Motor neuron (in vitro differentiated cells): ENCODE results near the gene LRRC8B. TPM values are rescaled to one million over a fixed set of nuclear protein-coding genes. Genes with fewer than 3 reads are reported as not detected.
A peak's percentile ranks its signal among the peaks of the same experiment; 100 is the strongest.
"Not testable (repeated sequence)": the region's sequence is repeated elsewhere in the genome, so short reads cannot be mapped to it uniquely, and the experiment has no call there.

Source experiments
- ATAC-seq, 8 experiments: fragments of 200-7000 bp; cut with Tn5 transposase; replicated peaks in 6 of 8; 2 replicates each; pipeline ENCODE4 v1.8.0; 2021; ENCODE audit warnings: mild to moderate bottlenecking in 8 of 8, moderate library complexity in 8 of 8
- H3K27ac ChIP-seq, 2 donors: fragments of 250-450 bp; sonication (Bioruptor Pico); 2 replicates each; pipeline ENCODE4 v1.9.0; 2021; ENCODE audit warnings: antibody characterized with exemption in 2 of 2, mild to moderate bottlenecking in 2 of 2, moderate library complexity in 1 of 2
- H3K4me1 ChIP-seq, 2 donors: fragments of 250-450 bp; sonication (Bioruptor Pico); replicated peaks in 1 of 2; 2 replicates each; pipeline ENCODE4 v1.6.1; 2021; ENCODE audit warnings: antibody characterized with exemption in 2 of 2, mild to moderate bottlenecking in 2 of 2, moderate library complexity in 1 of 2
- H3K4me3 ChIP-seq, 5 donors: fragments of 250-450 bp; sonication (Bioruptor Pico); 2 replicates each; pipeline ENCODE4 v1.9.0; 2021; ENCODE audit warnings: antibody characterized with exemption in 5 of 5, mild to moderate bottlenecking in 5 of 5, moderate library complexity in 4 of 5
- WGBS, 10 experiments: fragments of 450-650 bp; shearing (Covaris generic); methylation state at CpG; one replicate each; pipeline ENCODE4 v1.0.0; 2022; 5-methylcytosine and 5-hydroxymethylcytosine counted together
- in situ Hi-C, 9 experiments: fragments of 400-800 bp; cut with MboI; loops; one replicate each; pipeline ENCODE4 v1.15.0; 2021; ENCODE audit warnings: low sequenced_read_pairs in 9 of 9, low pct_unique_long_range_greater_than_20kb in 2 of 9; ENCODE audit not compliant: unreplicated experiment in 9 of 9
- total RNA-seq, 8 experiments: library from RNA; unstranded; fragments of 300-600 nt; gene quantifications; 2 replicates each; pipeline versions ENCODE4 v1.2.3 to v1.2.4, GENCODE V29; 2022

Gene LRRC8B
- total RNA-seq, 8 experiments from 2014 or later = 4.2 to 37.3 (median 16.5) TPM

DNA sequence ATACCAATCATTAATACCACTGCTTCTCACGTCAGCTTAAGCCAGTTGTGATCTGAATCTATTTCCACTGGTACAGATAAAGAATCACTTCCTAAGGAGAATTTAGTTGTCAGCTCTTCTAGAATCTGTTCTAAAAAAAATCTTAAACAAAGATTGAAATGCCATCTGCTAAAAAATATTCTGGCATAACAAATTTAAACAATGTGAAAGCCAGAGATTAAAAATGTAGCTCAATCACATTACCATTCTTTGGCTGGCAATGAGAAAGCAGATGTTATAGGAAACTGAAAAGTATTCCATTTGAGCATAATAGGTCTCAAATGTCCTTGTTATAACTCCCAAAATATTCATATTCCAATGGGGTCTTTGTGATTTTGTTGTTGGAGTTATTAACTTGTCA lies 21.7 kb upstream of the LRRC8B start:
- no peak for ATAC-seq
- no peak overlapping the region for H3K27ac ChIP-seq
- in situ Hi-C loops = loop anchor here in 2 of 9 experiments (25.0 kb wide), 2 partner anchors 109 to 259 kb away; no protein-coding TSS in a partner anchor
- 17 to 100% (median 86%) methylated on average over 1 of the region's 1 CpG; no CpG with 5 or more reads in 5 of the 10 experiments for WGBS, 10 experiments
- no peaks in the 10 kb centered on the region for H3K4me1 ChIP-seq
- H3K4me3 ChIP-seq = no peak overlapping the region

DNA sequence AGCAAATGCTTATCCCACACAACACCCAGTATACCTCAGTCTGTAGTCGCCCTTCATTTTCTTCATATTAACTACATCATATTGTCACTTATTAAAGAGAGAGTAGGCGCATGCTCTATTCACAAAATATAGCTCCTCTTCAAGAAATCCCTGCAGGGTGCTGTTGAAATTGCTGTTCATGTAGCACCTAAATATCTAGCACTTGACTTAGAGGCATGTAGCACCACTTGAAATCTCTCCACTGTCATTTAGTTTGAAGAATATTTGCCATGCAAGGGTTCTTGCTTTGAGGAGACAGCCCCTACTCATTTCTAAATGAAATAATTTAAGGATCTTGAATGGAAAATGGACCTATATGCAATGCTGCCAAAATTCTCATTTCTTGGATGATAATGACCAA lies 20.9 kb upstream of the LRRC8B start:
- no peak for ATAC-seq
- Histone ChIP-seq H3K4me3 (no peak overlapping the region), H3K4me1 (no peaks in the 10 kb centered on the region), H3K27ac (no peak overlapping the region)
- WGBS, 10 experiments = 40 to 100% (median 85%) methylated on average over 1 to 2 of the region's 2 CpGs; no CpG with 5 or more reads in 1 of the 10 experiments
- in situ Hi-C loops = loop anchor here in 2 of 9 experiments (25.0 kb wide), 2 partner anchors 109 to 259 kb away; no protein-coding TSS in a partner anchor

DNA sequence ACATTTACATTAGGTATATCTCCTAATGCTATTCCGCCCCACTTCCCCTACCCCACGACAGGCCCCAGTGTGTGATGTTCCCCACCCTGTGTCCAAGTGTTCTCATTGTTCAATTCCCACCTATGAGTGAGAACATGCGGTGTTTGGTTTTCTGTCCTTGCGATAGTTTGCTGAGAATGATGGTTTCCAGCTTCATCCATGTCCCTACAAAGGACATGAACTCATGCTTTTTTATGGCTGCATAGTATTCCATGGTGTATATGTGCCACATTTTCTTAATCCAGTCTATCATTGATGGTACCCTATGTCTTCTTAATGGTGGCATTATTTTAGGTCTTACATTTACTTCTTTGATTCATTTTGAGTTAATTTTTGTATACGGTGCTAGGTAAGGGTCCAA lies 14.6 kb upstream of the LRRC8B start:
- in situ Hi-C loops = loop anchor here in 2 of 9 experiments (25.0 kb wide), 2 partner anchors 102 to 252 kb away; no protein-coding TSS in a partner anchor
- not testable (repeated sequence) for H3K4me1 ChIP-seq, H3K27ac ChIP-seq, H3K4me3 ChIP-seq, ATAC-seq
- 92 to 100% (median 100%) methylated on average over 1 to 2 of the region's 5 CpGs; no CpG with 5 or more reads in 6 of the 10 experiments for WGBS, 10 experiments

DNA sequence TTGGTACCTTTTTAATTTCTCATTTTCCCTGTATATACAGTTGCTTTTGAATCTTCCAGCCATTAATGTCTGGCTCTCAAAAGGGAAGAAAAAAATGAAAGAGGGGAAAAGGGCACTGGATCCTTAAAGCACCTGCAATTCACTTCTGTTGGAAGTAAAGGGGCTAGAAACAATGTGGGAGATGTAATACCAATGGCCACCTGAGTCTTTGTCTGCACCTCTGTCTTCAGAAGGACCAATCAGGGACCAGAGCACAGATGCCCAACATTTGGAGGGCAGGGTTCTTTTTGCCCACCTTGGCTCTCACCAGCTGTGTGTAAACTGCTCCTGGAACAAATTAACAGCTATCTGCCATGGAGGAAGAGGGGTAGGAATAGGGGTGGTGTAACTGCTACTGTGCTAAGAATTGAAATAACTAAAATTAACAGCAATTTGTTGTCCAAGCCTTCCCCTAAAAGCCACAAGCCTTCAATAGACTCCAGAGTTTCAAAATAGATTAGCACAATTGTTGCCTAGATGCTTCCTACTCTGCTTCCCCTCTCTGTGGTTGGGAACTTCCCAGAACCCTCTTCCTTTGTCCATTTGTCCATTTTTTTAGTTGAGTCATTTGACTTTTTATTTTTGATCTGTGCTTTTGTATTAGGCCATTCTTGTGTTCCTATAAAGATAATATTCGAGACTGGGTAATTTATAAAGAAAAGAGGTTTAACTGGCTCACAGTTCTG lies 11.5 kb upstream of the LRRC8B start:
- H3K27ac ChIP-seq = no peak overlapping the region
- 60 to 100% (median 82%) methylated on average over 1 of the region's 1 CpG; no CpG with 5 or more reads in 6 of the 10 experiments for WGBS, 10 experiments
- in situ Hi-C loops = loop anchor here in 2 of 9 experiments (25.0 kb wide), 2 partner anchors 99 to 249 kb away; no protein-coding TSS in a partner anchor
- no peaks in the 10 kb centered on the region for H3K4me1 ChIP-seq
- ATAC-seq = no peak
- H3K4me3 ChIP-seq = no peak overlapping the region

DNA sequence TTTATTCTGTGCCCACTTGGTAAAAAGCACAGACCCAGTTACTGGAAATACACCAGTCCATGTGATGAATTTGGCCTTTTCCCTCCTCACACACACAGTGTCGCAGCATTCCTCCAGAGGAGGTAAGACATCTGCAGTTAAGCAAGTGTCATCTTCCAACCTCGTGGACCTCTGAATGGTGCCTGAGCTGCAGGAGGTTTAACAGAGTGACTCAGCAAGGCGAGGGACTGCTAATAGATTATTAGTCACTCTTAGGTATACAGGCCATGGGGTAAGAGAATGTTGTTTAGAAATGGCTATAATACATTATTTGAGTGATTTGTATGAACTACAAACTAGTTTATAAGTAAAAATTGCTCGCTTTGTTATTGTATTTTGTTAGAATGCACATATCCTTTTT lies 8.6 kb upstream of the LRRC8B start:
- in situ Hi-C loops = loop anchor here in 2 of 9 experiments (25.0 kb wide), 2 partner anchors 96 to 246 kb away; no protein-coding TSS in a partner anchor
- ATAC-seq = peak in 7 of 8 experiments; percentile 73 to 97 (median 91)
- Histone ChIP-seq H3K4me3 (no peak overlapping the region), H3K27ac (no peak overlapping the region), H3K4me1 (no peaks in the 10 kb centered on the region)
- 25 to 83% (median 67%) methylated on average over 1 to 4 of the region's 4 CpGs for WGBS, 10 experiments

DNA sequence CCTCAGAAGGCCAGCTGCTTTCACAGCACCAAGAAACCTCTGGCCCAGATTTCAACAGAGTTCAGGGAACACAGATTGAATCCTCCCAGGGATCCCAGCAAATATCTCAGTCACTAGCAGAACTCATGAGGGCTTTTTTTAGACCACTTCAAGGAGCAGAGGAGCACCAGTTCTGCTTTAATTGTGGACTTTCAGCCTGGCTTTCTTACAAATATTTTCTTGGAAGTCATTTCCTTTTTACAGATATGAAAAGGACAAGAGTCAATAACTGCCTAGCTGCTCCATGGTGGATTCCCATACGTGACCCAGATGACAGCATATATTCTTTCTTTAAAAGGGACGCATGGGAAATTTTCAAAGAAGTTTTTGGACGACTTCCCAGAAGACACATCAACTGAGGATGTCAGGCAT lies 6.4 kb upstream of the LRRC8B start:
- in situ Hi-C loops = loop anchor here in 2 of 9 experiments (25.0 kb wide), 2 partner anchors 94 to 244 kb away; no protein-coding TSS in a partner anchor
- no peak overlapping the region for H3K27ac ChIP-seq
- no peak for ATAC-seq
- H3K4me1 ChIP-seq = peaks cover 4 to 6% of the 10 kb centered on the region in 2 donors
- no peak overlapping the region for H3K4me3 ChIP-seq
- 32 to 92% (median 69%) methylated on average over 1 to 3 of the region's 3 CpGs; no CpG with 5 or more reads in 2 of the 10 experiments for WGBS, 10 experiments

DNA sequence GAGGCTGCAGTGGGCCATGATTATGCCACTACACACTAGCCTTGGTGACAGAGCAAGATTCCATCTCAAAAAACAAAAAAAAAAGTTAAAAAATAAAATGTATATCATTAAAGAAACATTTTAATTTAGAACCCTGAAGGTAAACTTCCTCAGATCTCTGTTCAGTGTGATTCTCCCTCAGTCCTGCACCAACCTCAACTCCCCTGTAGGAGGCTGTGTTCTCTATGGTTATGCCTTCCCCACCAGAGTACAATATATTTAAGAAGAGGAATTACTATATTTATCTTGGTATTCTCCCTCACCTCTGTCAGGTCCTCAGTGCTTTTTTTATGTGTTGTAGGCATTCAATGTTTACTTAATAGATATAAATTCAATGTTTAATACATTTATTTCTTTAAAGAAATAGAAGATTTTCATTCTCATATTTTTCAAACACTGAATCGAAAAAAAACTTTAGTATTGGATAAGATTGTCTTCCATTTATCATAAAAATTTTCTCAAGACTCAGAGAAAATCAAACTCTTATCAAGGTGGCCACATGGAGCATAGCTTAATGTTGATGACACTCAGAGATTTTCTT lies 4.8 kb upstream of the LRRC8B start:
- Histone ChIP-seq H3K4me3 (no peak overlapping the region), H3K4me1 (peaks cover 6 to 7% of the 10 kb centered on the region in 2 donors), H3K27ac (no peak overlapping the region)
- WGBS, 10 experiments = 50 to 100% (median 90%) methylated on average over 1 of the region's 1 CpG; no CpG with 5 or more reads in 3 of the 10 experiments
- peak in 3 of 8 experiments; percentile 3 to 10 (median 9) for ATAC-seq
- in situ Hi-C loops = loop anchor here in 2 of 9 experiments (25.0 kb wide), 2 partner anchors 92 to 242 kb away; no protein-coding TSS in a partner anchor

DNA sequence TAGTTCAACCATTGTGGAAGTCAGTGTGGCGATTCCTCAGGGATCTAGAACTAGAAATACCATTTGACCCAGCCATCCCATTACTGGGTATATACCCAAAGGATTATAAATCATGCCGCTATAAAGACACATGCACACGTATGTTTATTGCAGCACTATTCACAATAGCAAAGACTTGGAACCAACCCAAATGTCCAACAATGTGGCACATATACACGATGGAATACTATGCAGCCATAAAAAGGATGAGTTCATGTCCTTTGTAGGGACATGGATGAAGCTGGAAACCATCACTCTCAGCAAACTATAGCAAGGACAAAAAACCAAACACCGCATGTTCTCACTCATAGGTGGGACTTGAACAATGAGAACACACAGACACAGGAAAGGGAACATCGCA lies 2.7 kb upstream of the LRRC8B start:
- peaks cover 11 to 13% of the 10 kb centered on the region in 2 donors for H3K4me1 ChIP-seq
- ATAC-seq, H3K27ac ChIP-seq, H3K4me3 ChIP-seq: not testable (repeated sequence)
- in situ Hi-C loops = loop anchor here in 2 of 9 experiments (25.0 kb wide), 2 partner anchors 90 to 240 kb away; no protein-coding TSS in a partner anchor
- 94 to 100% (median 100%) methylated on average over 1 to 2 of the region's 6 CpGs; no CpG with 5 or more reads in 7 of the 10 experiments for WGBS, 10 experiments

DNA sequence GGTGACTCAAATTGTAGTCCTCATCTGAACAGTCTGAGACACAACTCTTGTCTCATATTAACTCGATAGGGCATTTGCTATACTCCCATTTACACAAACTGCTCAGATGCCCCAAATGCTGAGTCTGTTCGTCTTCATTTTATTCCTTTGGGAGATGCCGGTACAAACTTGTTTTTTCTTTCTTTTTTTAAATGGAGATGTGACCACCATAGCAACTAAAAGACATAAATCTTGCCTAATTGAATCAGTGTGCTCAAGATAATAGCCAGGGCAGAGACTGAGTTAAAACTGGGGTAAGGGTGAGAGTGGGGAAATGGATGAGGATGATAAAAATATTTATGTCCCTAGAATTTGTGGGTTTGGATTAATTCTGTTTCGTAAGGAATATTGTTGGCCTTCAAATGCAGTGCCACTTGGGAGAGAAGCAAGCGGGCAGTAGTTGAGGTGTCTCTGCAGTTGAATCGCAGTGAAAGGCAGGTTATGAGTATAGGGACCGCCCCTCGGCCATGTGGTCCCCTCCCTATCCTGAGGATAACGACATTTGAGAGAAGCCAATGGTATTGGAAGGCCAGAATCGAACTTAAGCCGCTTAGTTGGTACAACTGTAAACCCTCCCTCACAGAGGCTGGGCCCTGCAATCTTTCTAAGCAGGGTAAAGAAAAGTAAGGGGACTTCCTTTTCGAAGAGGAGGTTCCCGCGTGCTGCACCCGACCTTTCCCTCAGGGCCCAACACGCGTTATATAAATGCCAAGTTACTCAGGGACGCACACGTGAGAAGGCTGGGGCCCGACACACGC lies 859 bp upstream of the LRRC8B start:
- H3K4me3 ChIP-seq = peak overlapping the region; percentile 76 to 92 (median 91)
- WGBS, 10 experiments = 0 to 67% (median 9%) methylated on average over 1 to 19 of the region's 21 CpGs
- H3K4me1 ChIP-seq = peaks cover 25% of the 10 kb centered on the region in 2 donors
- in situ Hi-C loops = loop anchor here in 2 of 9 experiments (25.0 kb wide), 2 partner anchors 89 to 239 kb away; no protein-coding TSS in a partner anchor
- peak; percentile 2 to 67 (median 49) for ATAC-seq
- H3K27ac ChIP-seq = peak overlapping the region; percentile 87 to 89

DNA sequence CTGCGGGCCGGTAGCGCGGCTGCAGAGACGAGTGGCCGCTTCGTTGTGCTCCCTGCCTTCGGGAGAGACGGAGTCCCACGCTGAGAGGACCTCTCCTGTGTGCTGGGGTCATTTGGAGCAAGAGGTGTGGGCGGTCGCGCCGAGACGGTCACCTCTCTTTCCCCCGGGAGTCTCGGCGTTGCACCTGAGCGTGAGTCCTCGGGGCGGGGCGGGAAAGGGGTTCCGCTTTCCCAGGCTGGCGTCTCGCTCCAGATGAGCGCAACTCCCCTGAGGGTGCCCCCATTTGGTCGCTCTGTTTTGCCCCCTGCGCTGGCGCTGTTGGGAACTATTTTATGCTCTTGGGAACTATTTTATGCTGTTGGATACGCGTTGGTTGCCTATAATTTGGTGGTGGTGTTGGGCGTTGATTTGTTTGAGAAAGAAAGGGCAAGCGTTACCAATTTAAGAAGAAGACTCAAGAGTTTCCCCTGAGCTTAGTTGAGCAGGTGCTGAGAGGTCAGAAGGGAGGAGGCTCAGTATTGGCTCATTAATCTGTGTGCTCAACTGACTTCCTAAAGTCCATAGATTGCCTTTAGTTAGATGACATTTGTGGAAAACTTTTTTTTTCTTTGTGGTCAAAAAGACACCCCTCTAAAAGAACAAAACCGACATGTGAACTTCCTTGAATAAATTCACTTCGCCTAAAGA lies 683 bp downstream of the LRRC8B start:
- WGBS, 10 experiments = 0 to 35% (median 6%) methylated on average over 3 to 21 of the region's 35 CpGs
- Histone ChIP-seq H3K4me3 (peak overlapping the region; percentile 76 to 92 (median 91)), H3K4me1 (peaks cover 25% of the 10 kb centered on the region in 2 donors), H3K27ac (peak overlapping the region; percentile 87 to 89)
- peak; percentile 12 to 50 (median 28) for ATAC-seq
- in situ Hi-C loops = no loop called here

DNA sequence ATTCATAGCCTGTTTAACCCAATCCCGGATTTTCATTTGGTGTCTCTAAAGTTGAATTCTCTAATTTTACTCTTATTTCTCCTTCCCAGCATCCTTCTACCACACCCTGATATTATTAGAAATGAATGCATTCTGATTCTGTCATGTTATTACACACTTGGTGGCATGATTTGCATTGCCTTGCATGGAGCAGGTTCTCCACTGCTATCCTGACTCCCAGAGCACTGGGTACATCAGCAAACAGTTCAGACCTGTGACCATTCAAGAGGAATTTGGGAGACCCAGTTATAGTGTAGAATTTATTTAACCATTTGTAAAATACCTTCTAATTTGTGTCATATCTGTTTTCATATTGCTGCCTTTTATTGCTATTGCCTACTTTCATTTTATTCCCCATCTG lies 2.6 kb downstream of the LRRC8B start:
- peaks cover 25 to 27% of the 10 kb centered on the region in 2 donors for H3K4me1 ChIP-seq
- 60 to 94% (median 75%) methylated on average over 1 of the region's 1 CpG; no CpG with 5 or more reads in 1 of the 10 experiments for WGBS, 10 experiments
- in situ Hi-C loops = no loop called here
- H3K4me3 ChIP-seq = no peak overlapping the region
- H3K27ac ChIP-seq = no peak overlapping the region
- ATAC-seq = no peak
